ENCODE measurements around the gene CCDC92. TPM values are rescaled to one million over a fixed set of nuclear protein-coding genes. Genes with fewer than 3 reads are reported as not detected.

CCDC92 gene
- total RNA-seq, 4 donors from 2014 or later = 7.4 to 67.3 (median 32.8) TPM

- Histone ChIP-seq H3K4me3 (no peak overlapping the region), H3K9me3 (no peaks in the 10 kb centered on the region), H3K27ac (no peak overlapping the region), H3K4me1 (no peaks in the 10 kb centered on the region), H3K27me3 (no peaks in the 10 kb centered on the region), H3K36me3 (no peaks in the 10 kb centered on the region)
- DNase-seq = no peak
- TF ChIP-seq CTCF (IDR thresholded peaks at IDR 0.05) (no peak), POLR2A (IDR thresholded peaks at IDR 0.05) (no peak)
- intact Hi-C loops (cut with DNase I; ENCODE audit: low total_unique reads) = no loop called here
Measured at GRCh38 chr12:123897221-123897620, 75.4 kb downstream of the CCDC92 start.

- H3K9me3 ChIP-seq = no peaks in the 10 kb centered on the region
- peak in 1 of 2 donors; percentile 31 for DNase-seq
Measured at GRCh38 chr12:123896767-123897166, 75.9 kb downstream of the CCDC92 start.

GRCh38 chr12:123895451-123895850 lies 77.2 kb downstream of the CCDC92 start:
- no peak for DNase-seq
- no peaks in the 10 kb centered on the region for H3K4me1 ChIP-seq
- no peak overlapping the region for H3K27ac ChIP-seq
- no peak for TF ChIP-seq POLR2A (IDR thresholded peaks at IDR 0.05)
- TF ChIP-seq CTCF (IDR thresholded peaks at IDR 0.05) = no peak
- H3K27me3 ChIP-seq = no peaks in the 10 kb centered on the region
- no peaks in the 10 kb centered on the region for H3K9me3 ChIP-seq
- intact Hi-C loops (cut with DNase I; ENCODE audit: low total_unique reads) = no loop called here
- no peaks in the 10 kb centered on the region for H3K36me3 ChIP-seq
- no peak overlapping the region for H3K4me3 ChIP-seq

More at GRCh38 chr12:123896767-123897166, 75.9 kb downstream of the CCDC92 start:
- TF ChIP-seq CTCF (IDR thresholded peaks at IDR 0.05) = no peak
- H3K27ac ChIP-seq = no peak overlapping the region
- no peaks in the 10 kb centered on the region for H3K36me3 ChIP-seq
- intact Hi-C loops (cut with DNase I; ENCODE audit: low total_unique reads) = no loop called here
- no peaks in the 10 kb centered on the region for H3K27me3 ChIP-seq
- H3K4me3 ChIP-seq = no peak overlapping the region
- no peaks in the 10 kb centered on the region for H3K4me1 ChIP-seq

- Histone ChIP-seq H3K27me3 (no peaks in the 10 kb centered on the region), H3K4me1 (no peaks in the 10 kb centered on the region), H3K9me3 (no peaks in the 10 kb centered on the region), H3K4me3 (no peak overlapping the region), H3K27ac (no peak overlapping the region), H3K36me3 (no peaks in the 10 kb centered on the region)
- no peak for DNase-seq
- TF ChIP-seq CTCF (IDR thresholded peaks at IDR 0.05) (no peak), POLR2A (IDR thresholded peaks at IDR 0.05) (no peak)
- intact Hi-C loops (cut with DNase I; ENCODE audit: low total_unique reads) = no loop called here
Measured at GRCh38 chr12:123894823-123895345, 77.7 kb downstream of the CCDC92 start.

- Histone ChIP-seq H3K36me3 (no peaks in the 10 kb centered on the region), H3K9me3 (no peaks in the 10 kb centered on the region), H3K4me1 (no peaks in the 10 kb centered on the region), H3K27me3 (no peaks in the 10 kb centered on the region), H3K4me3 (no peak overlapping the region), H3K27ac (no peak overlapping the region)
- TF ChIP-seq POLR2A (IDR thresholded peaks at IDR 0.05) (no peak), CTCF (IDR thresholded peaks at IDR 0.05) (no peak)
- no peak for DNase-seq
- intact Hi-C loops (cut with DNase I; ENCODE audit: low total_unique reads) = no loop called here
Measured at GRCh38 chr12:123893276-123893675, 79.4 kb downstream of the CCDC92 start.

Data from uterus (tissue), 4 donors.